Astrocyte (in vitro differentiated cells and primary cell): ENCODE data around the gene YJEFN3.

ENCODE experiments used
- CTCF ChIP-seq: IDR thresholded peaks from 2 replicates; pipeline ENCODE4 v1.5.1; 2011; ENCODE audit warnings: low read depth, mild to moderate bottlenecking, inconsistent platforms, low read length, moderate library complexity; ENCODE audit not compliant: insufficient read depth
- EZH2 ChIP-seq: IDR thresholded peaks from 2 replicates; pipeline ENCODE4 v1.6.1; 2012; ENCODE audit warnings: mild to moderate bottlenecking, low read length, inconsistent platforms; ENCODE audit not compliant: insufficient read depth

DNA sequence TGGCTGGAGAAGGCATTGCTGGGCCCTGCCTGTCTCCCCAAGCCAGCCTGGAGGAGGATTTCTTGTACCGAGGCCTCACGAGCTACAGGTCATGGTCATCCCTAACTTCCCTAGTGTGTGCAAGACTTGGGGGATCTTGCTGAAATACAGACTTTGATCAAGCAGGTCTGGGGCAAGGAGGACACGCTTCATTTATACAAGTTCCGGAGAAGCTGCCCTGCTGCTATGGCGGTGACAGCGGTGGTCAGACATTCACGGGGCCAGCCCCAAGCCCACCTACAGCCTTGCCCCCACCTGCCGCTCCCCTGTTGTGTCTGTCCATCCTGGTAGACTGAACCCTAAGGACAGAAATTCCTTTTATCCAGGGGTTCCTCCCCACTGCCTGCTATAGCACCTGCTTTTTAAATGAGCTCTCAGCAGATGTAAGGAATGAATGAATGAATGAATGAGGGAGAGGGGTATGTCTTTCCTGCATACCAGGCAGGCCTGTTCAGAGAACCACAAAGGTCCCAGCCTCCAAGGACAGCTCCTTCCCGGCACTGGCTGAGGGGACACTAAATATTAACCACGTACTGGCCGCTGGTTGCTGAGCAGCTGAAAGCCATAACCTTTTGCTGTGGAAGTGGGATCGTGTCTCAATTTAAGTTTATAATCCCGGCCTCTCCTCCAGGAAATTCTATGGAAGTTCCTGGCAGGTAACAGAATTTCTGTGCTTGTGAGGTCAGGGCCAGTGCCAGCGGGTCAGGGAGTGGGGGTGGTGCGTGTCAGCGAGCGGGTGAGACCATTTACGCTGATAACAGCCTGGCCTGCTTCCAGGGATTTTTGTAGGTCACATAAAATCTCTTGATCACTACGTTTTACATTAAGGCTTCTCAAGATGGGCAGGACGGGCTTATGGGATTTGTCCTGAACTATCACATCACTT is 40.5 kb upstream of the YJEFN3 start:
- TF ChIP-seq CTCF: no peak
- no peak for TF ChIP-seq EZH2
